ENCODE results near the gene PTGIS.
A peak's percentile ranks its signal among the peaks of the same experiment; 100 is the strongest.
"Not testable (repeated sequence)": the region's sequence is repeated elsewhere in the genome, so short reads cannot be mapped to it uniquely, and the experiment has no call there.

Gene PTGIS

GRCh38 chr20:49578436-49578835, 10.5 kb upstream of the PTGIS start:
- DNase-seq = no peak

DNA sequence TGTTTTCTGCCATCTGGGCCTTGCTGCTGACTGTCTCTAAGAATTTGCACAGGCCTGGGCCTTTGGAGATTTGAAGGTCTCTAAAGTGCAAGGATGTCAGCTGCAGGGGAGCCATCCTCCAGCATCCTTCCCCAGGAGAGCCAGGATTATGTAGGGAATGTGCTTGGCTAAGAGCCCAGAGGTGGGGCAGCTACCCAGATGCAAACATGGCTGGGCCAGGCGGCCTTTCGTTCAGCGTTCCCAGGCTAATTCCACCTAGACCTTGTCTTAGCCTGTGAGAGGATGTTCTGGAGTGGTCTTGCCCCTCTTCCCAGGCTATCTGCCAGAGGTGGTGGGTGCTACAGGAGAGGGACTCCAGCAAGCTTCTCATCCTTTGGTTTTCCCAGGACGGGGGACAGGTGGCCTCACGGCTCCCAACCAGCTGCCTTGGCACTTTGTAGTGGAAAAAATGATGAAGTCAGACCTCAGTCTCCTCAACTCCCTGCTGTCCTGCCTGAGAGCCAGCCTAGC, 7.7 kb upstream of the PTGIS start:
- no peak for DNase-seq

- peak; percentile 37 for DNase-seq
Observed at GRCh38 chr20:49573900-49574416, 6.0 kb upstream of the PTGIS start.

DNA sequence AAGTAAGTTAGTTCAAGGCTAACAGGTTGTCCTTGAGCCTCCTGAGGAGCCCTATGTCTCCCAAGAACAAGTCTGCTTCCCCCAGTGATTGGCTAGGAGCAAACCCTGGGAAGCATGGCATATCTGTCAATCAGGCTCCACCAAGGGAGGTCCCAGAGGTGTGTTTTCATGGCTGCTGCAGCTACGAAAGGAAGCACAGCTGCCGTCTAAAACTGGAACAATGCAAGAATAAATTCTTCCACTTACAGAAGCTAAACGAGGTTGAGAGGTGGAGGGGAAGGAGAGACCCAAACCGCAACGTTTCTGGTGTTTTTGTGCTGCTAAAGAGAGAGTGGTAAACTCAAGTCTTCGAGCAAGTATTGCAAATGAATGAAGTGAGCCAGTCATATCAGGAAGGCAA, 4.9 kb upstream of the PTGIS start:
- no peak for DNase-seq

GRCh38 chr20:49571553-49571835, 3.6 kb upstream of the PTGIS start:
- no peak for DNase-seq

GRCh38 chr20:49570828-49571552, 3.1 kb upstream of the PTGIS start:
- DNase-seq = no peak

GRCh38 chr20:49570161-49570827, 2.4 kb upstream of the PTGIS start:
- no peak for DNase-seq

DNA sequence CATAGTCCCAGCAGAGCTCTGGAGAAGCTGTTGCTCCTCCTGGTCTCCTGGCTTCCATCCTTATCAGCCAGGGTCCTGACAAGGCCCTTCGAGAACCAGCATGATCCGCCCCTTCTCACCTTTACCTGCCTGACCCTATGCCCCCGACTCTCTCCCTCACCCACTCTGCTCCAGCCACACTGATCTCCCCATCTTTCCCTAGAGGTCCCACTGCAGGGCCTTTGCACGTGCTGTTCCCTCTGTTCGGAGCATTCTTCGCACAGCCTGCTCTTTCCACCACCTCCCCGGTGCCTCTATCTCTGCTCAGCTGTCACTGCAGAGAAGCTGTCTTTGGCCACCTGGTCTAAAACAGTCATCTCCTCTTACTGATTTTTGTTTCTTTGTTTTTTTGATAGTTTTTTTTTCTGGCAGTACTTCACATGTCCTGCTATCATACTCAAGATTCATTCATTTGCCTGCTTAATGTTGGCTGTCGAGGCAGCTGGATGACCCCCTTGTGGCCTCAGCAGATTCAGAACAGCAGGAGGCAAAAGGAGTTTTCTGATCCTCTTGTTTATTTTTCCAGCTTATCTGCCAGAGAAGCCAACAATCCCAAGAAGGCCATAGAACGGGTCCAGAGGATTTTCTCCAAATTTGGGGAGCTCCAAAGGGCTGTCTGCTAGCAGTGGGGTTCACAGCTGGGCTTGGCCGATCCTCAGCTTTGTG, 1.6 kb upstream of the PTGIS start:
- DNase-seq = no peak

- no peak for DNase-seq
Observed at GRCh38 chr20:49568278-49569151, 578 bp upstream of the PTGIS start.

GRCh38 chr20:49566401-49567364, 1.3 kb downstream of the PTGIS start:
- no peak for DNase-seq

GRCh38 chr20:49564991-49565390, 2.9 kb downstream of the PTGIS start:
- not testable (repeated sequence) for DNase-seq

DNA sequence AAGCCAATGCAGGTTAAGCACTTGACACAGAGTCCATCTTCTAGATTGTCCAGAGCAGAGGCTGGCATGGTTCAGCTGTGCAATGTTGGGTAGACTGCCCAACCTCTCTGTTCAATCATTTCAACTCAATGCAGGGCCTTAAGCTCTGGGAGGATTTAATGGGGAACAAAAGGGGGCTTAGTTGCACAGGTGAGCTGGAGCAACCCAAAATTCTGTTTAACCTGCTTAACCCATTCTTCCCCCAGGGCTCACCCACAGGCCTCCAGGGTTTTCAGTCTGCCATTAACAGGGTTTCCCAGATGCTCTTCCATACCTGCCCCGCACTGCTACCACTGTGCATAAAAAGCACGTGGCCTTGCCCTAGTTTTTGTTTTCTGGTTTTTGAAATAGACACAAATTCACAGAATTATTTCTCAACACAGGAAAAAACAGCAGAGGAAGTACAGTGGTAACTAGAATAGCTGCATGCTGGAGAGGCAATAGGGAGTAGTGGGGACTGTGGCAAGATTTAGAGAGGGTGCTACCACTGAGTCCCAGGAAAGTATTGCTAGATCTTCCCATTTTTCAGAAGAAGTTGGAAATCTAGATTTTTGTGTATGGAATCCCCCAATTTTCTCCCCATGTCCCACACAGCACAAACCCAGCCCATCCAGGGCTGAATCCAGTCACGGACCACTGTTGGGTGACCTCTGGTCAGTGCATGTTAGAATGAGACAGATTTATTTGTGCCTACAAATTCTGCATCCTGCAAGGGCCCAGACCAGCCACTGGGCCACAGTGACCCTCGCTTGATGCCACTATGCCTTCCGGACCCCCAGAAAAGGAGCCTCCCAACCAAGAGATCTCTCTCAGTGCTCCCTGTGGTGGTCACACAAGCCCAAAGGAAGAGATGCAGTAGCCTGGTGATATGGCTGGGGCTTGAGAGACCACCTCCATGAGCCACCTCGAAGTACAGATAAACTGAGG, 4.6 kb downstream of the PTGIS start:
- DNase-seq = no peak

- DNase-seq = peak; percentile 85
Observed at GRCh38 chr20:49562311-49563014, 5.5 kb downstream of the PTGIS start.

GRCh38 chr20:49561806-49562205, 6.1 kb downstream of the PTGIS start:
- no peak for DNase-seq

DNA sequence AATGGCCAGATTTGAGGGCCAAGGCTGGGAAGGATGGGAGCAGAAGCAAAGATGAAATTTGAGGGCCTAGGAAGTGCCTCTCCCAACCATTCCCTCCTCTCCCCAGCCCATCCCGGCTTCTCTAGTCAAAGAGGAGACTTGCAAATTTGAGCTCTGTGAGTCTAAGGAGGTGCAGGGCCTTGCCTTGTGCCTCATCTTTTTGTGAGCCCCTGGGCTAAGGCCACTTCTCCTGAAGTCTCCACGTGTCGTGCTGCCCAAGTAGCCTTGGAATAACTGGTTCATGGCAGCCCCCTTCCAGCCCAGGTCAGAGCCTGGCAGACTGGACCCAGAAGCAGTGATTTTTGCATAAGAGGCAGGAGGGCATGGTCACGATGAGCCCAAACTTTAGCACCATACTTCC, 6.7 kb downstream of the PTGIS start:
- DNase-seq = no peak

DNA sequence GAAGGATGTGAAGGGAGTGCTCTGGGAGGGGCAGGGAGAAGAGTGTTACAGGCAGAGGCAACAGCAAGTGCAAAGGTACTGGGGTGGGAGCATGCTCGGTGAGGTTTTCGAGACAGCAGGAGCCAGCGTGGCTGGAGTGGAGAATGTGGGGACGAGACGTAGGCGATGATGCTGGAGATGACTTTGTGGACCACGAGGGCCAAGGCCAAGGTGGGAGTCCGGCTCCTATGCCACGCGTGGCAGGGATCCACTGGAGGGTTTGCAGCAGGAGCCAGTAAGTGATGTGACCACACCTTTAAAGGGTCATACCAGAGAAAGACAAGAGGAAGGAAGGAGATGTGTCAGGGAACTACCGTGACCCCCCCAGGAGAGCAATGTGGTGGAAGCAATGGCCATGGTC, 7.3 kb downstream of the PTGIS start:
- DNase-seq = no peak

GRCh38 chr20:49560186-49560585, 7.8 kb downstream of the PTGIS start:
- no peak for DNase-seq

DNA sequence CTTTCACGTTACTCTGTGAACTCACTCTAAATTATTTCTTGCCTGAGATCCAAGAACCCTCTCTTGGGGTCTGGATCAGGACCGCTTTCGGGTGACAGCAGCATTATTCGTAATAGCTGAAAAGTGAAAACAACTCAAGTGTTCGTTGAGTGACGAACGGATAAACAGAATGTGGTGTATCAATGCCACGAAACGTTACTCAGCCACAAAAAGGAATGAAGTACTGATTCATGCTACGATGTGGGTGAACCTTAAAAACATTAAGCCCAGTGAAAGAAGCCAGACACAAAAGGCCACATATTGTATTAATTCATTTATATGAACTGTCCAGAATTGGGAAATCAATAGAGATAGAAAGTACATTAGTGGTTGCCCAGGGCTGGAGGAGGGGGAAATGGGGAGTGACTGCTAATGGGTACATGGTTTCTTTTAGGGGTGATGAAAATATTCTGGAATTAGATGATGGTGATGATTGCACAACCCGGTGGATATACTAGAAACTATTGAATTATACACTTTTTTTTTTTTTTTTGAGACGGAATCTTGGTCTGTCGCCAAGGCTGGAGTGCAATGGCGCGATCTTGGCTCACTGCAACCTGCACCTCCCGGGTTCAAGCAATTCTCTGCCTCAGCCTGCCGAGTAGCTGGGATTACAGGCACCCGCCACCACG, 8.4 kb downstream of the PTGIS start:
- peak; percentile 70 for DNase-seq

DNA sequence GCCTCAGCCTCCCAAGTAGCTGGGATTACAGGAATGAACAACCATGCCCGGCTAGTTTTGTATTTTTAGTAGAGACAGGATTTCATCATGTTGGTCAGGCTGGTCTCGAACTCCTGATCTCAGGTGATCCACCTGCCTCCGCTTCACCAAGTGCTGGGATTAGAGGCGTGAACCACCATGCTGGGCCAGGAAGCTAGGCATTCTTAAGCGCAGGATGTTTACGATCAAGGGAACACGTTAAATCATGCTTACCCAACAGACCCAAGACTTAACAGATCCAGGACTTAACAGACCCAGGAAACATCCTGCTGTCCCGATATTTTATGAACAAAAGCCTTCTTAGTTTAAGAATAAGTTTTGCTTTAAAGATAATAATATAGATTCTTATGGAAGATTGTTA, 9.1 kb downstream of the PTGIS start:
- no peak for DNase-seq

Data from HCEC 1CT (cell line).